Epidermal melanocyte (primary cell): ENCODE measurements around the gene SCN1B.

ENCODE experiments used
- DNase-seq: peaks from one replicate; pipeline ENCODE4 v3.0.0; 2011; ENCODE audit warnings: low spot score; ENCODE audit not compliant: insufficient read length

SCN1B gene

DNA sequence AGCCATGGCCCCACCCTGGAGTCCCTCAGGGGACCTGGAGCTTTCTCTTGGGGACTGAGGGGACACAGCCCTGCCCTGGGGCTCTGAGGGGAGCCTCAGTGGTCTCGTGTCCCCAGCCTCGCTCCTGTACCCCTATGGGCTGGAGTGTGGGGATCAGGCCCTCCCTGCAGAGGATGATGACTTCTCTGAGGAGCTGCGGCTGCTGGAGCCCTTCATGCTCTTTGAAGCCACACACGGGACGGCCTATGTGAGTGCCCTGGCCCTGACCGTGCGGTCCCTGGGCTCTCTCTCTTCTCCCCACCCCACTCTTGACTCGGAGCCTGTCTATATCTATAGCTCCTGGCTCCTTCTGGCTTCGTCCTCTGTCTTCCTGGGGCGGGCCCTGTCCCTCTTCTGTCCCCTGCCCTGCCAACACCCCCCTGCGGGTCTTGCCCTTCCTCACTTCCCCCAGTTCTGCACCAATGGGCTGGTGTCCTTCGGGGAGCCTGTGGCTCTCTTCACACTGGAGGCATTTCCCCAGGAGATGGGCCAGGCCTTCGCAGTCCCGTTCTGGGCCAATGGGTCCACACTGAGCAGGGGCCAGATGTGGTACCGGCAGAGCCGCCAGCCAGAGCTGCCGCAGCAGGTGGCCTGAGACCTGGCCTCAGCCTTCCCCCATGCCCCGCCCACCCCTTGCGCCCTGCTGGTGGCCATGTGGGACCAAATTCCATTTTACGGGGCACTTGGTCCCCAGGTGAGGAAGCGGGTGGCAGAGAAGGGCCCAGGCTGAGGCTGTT lies 44.3 kb downstream of the SCN1B start:
- no peak for DNase-seq

DNA sequence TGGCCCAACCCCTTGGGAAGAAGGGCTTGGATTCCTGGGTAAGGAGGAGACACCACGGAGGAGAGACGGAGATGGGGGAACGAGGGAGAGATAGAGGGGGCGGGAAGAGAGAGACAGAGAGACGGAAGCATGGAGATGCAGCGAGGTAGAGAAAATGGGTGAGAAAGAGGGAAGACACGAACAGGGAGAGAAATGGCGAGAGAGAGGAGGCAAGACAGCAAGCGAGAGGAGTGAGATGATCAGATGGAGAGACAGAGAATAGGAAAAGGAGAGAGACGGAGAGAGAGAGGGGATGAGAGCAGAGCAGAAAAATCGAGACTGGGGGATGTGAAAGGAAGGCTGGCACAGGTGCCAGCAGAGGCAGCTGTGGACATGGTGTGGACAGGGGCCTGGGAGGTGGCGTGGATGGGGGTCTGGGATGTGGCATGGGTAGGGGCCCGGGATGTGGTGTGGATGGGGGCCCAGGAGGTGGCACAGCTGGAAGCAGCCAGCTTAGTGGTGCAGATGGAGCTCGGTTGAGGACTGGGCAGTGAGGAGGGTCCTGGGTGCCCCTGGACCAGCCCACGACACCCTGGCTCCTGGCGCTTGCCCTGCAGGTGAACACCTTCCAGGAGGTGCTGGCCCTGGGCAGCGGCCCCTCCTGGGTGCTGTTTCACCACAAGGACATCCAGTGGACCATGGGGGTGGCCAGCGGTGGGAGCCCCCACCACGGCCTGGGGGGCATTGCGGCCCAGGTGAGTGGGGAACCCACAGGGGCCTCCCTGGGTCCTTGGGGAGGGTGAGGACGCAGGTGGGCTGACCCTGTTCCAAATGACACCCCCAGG lies 45.1 kb downstream of the SCN1B start:
- DNase-seq, result no peak

DNA sequence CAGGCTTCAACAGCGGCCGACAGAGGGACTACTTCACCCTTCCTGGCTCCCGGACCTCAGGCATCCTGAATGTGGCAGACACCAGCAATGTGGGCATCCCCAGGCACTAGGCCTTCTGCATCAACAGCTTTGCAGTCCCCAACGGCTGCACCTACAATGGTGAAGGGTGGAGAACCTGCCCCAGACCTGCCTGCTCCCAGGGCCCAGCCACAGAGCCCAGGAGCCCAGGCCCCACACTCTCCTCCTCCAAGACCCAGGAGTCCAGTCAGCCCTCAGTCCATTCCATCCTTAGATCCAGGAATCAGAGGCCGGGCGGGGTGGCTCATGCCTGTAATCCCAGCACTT lies 45.7 kb downstream of the SCN1B start:
- no peak for DNase-seq

DNA sequence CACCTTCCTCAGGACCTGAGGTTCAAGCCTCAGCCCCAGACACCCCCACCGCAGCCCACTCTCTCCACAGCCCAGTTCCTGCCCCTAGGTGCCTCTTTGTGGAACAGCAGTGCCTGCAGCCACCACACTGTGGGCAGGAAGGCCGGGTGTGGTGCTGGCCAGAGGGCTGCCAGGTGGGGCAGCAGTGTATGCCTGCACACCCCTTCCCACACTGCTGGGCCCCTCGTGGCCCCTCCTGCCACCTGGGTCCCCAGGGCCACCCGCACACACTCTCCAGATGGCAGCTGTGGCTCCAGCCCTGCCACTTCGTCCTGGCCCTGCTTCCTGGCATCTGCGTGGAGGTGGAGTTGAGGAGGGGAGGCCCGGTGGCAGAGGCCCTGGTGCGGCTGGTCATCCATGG lies 46.4 kb downstream of the SCN1B start:
- no peak for DNase-seq

DNA sequence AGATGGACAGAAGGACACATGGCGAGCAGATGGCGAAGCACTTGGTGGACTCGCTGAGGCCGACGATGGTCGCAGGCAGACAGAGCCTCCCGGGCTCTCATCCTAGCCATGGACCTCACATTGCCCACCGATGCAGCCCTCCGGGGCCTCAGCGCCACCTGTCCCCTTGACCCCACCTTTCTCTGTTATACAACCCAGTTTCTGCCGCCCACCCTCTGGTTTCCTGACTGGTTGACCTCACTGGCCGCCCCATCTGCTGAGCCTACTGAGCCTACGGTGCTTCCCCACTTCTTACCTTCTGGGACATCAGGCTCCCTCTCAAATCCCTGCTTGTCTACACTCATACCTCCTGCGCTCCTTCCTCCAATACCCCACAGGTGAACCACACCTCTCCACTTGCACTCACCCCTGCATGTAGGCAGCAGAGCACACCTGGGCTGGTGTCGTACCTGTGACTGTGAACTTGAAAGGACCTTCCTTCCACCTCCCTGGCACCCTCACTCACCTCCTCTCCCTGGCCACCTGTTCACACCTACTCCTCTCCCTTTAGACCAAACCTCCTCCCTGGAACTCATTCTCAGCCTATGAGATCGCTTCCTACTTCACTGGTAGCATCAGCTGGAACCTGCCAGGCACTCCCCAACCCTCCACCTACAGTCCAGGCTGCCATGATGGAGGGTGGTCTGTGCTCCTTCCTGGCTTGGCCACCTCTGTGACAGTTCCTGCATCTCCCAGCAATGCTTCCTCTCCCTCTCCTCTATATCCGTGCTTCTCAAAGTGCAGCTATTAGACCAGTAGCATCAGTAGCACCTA lies 47.3 kb downstream of the SCN1B start:
- no peak for DNase-seq

DNA sequence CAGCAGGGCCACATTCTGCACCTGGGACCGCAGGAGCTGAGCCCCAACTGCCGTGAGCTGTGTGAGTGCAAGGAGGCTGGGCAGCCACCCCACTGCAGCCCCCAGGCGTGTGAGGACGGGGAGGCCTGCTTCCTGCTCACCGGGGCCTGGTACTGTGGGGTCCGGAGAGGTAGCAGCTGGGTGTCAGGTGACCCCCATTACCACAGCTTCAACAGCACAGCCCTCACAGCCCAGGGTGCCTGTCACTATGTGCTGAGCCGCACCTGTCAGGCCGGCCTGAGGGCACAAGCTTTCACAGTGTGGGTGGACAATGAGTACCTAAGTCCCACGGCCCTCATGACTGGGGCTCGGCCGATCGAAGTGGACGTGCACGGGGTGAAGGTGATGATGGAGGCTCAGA lies 49.6 kb downstream of the SCN1B start:
- no peak for DNase-seq

DNA sequence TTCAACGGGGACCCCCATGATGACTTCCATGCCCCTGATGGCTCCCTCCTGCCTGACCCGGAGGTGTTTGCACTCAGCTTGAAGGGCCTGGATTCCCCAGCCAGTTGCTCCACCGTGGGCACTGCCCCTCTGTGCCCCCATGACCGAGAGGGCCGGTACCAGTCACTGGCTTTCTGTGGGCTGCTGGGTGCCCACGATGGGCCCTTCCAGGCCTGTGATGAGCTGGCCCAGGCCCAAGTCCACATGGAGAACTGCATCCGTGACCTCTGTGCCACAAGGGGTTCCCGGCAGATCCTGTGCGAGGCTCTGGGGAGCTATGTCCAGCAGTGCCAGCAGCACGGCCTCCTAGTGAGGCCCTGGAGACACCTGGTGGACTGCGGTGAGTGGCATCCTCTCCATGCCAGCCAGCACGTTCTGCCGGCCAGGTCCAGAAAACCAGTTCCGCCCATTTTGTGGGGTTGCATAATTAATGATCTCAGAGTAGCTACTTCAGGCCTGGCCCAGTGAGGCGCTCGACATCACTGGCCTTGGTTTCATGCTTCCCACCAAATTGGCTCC lies 50.4 kb downstream of the SCN1B start:
- DNase-seq, result no peak

DNA sequence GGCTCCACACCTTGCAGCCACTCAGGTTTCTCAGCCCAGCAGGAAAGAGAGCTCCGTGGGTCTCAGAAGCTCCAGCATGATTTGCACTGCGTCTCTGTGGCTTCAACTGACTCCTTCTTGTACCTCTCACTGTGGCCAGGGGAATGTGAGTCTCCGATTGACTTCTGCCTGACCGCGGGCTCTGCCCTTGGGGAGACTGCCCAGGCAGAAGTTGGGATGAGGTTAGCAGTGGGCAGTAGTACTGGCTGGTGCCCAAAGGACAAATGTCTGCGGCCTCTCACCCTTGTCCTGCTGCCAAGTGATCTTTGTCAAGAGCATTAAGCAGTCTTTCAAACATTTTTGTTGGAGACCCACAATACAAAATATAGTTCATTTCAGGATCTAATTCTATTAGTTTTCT lies 50.9 kb downstream of the SCN1B start:
- DNase-seq, result no peak

DNA sequence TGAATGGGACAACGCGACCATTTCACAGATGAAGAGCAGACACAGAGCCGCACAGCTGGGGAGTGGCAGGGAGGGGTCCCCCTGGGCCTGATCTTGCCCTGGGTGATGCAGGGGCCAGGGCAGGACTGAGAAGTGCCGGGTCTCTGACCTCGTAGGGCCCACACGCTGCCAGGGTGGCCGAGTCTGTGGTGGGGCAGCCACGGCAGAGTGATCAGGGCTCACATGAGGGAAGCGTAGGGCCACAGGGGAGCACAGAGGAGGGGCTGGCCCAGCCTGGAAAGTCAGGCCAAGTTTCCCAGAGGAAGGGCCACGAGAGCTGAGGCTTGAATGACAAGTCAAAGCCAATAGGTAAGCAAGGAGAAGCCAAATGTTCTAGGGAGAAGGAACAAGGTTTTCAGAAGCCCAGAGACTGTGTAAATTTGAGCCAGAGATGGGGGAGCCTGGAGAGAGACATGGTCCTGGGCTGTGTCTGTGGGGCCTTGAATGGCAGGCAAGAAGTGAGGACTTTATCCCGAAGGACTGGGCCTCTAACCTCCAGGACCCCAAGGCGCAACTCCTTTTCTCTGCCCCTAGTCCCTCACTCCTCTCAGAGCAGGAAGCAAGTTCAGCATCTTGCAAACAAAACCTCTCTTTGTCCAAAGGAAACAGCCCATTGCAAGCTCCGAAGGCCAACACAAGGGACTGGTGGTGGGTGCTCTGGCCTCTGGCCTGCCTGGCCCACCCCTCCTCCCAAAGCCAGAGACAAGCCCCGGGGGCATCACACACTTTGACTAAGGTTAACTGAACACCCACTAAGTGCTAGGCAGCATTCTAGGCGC lies 53.6 kb downstream of the SCN1B start:
- peak; percentile 62 for DNase-seq

DNA sequence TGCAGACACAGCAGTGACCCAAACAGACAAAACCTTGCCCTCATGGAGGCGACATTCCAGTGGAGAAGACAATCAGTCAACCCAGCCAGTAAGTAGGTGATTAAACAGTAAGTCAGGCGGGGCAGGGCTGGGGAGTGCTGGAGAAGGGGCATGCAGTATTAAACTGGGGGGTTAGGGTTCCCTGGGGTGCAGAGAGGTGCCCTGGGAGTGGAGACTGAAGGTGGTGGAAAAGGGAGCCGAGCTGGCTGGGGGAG lies 54.2 kb downstream of the SCN1B start:
- DNase-seq, result no peak

DNA sequence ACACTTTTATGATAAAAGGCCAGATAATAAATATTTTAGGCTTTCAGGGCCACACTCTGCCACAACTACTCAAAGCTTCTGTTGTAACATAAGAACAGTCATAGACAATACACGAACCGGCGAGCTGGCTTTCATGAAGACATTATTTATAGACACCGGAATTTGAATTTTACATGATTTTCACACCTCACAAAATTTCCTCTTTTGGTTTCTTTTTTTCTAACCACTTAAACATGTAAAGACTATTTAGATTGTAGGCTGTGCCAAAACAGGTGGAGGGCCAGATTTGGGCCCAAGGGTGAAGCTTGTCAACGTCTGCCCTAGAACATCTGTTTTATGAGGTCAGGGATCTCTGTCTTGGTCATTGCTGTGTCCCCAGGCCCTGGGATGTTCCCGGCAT lies 55.7 kb downstream of the SCN1B start:
- no peak for DNase-seq

DNA sequence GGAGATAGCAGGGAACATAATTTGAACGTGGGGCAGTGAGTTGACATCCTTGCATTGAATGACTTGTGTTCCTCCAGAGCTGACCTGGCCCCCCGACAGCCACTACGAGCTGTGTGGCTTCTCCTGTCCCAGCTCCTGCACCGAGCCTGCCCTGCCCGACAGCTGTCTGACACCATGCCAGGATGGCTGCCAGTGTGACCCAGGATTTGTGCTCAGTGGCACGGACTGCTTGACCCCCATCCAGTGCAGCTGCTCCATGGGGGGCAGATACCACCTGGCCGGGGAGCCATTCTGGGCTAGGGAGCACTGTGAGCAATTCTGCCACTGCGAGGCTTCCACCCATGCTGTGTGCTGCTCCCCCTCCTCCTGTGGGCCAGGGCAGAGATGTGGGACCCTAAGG lies 56.2 kb downstream of the SCN1B start:
- DNase-seq, result no peak

DNA sequence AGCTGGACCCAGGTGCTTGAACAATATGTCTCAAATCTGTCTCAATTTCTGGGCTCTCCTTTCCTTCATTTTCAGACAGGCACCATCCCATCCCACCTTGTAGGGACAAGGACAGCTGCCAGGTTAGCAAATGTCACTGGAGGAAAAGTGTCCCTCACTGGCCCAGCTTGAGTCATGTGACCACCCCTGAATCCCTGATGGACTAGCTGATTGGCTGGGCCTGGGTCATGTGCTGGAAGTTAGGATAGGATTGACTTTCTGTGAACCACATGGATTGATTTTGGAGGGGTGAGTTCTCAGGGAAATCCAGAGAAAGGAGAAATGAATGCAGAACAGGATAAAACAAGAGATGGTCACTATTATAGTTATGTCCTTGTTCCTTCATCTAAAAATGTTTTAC lies 57.1 kb downstream of the SCN1B start:
- DNase-seq, result no peak

DNA sequence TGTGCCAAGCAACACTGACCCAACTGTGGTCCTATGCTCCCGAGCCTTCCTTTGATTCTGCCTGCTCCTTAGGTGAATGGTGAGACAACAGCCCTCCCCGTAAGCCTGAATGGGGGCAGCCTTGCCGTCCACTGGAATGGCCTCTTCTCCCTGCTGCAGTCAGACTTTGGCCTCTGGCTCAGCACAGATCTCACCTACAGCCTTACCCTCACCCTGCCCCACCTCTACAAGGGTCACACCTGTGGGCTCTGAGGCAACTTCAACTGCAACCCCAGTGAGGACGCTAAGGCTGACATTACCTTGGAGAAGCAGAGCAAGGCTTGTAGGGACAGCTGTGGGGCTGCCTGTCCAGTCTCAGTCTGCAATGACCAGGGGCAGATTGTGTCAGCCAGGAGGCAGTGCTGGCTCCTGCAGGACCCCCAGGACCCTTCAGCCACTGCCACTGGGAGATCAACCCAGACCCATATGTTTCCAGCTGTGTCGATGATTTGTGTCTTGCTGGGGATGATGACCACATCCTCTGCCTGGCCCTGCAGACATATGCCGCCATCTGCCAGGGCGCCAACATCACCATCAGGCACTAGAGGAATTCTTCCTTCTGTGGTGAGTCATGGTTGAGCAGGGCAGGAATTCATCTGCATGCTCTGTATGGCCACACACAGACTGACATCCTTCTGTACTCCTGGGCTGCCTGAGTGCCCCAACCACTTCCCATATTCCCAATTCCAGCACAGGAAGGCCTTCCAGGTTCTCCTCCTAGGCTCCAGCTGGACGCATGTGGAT lies 58.1 kb downstream of the SCN1B start:
- peak; percentile 79 for DNase-seq

DNA sequence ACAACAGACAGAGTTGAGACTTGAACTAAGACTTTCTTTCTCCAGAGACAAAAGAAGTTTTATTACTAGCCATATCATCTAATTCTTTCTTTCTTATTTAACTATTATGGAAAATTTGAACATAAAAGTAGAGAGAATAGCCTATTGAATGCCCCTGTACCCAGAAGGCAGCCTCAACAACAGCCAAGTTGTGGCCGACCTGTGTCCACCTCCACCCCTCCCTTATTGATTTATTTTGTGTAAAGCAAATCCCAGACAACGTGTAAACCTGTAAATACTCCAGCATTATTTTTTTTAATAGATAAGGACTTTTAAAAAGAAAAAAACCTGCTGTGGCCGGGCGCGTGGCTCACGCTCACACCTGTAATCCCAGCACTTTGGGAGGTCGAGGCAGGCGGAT lies 59.3 kb downstream of the SCN1B start:
- no peak for DNase-seq
